Activated CD4-positive, alpha-beta memory T cell treated with anti-CD3 and anti-CD28 coated beads for 36 hours (primary cell): ENCODE measurements around the gene MLXIP. TPM values are rescaled to one million over a fixed set of nuclear protein-coding genes. Genes with fewer than 3 reads are reported as not detected.

Experiments
- CTCF ChIA-PET: fragments of 350-600 bp; sonication (Branson Sonifier 250); formaldehyde crosslinking; loops from one replicate; lab custom pipeline; 2021; ENCODE audit warnings: antibody characterized with exemption, inconsistent platforms; lab: Charles Lee
- POLR2A ChIA-PET: fragments of 350-600 bp; sonication (Branson Sonifier 250); formaldehyde crosslinking; loops from one replicate; lab custom pipeline; 2021; ENCODE audit warnings: antibody characterized with exemption; lab: Charles Lee
- DNase-seq: peaks from one replicate; pipeline ENCODE4 v3.0.0-alpha.2; 2020
- H3K27ac Mint-ChIP-seq: one replicate; pipeline ENCODE4 v1.8.0; 2021; ENCODE audit warnings: mixed read lengths
- H3K27me3 Mint-ChIP-seq: one replicate; pipeline ENCODE4 v1.8.0; 2021; ENCODE audit warnings: mixed read lengths
- H3K36me3 Mint-ChIP-seq: one replicate; pipeline ENCODE4 v1.8.0; 2021; ENCODE audit warnings: mixed read lengths
- H3K4me1 Mint-ChIP-seq: one replicate; pipeline ENCODE4 v1.8.0; 2021; ENCODE audit warnings: low read depth, mixed read lengths
- H3K4me3 Mint-ChIP-seq: one replicate; pipeline ENCODE4 v1.8.0; 2021; ENCODE audit warnings: mild to moderate bottlenecking, mixed read lengths
- H3K9me3 Mint-ChIP-seq: one replicate; pipeline ENCODE4 v1.8.0; 2021; ENCODE audit warnings: mixed read lengths
- intact Hi-C: fragments of 100-400 bp; cut with micrococcal nuclease; formaldehyde crosslinking; loops from one replicate; pipeline ENCODE4 v1.15.1; 2023
- total RNA-seq, 2 experiments: library from RNA; stranded (reverse); gene quantifications; one replicate each; pipeline ENCODE4 v1.2.3, GENCODE V29; 2021

The MLXIP gene, protein sequence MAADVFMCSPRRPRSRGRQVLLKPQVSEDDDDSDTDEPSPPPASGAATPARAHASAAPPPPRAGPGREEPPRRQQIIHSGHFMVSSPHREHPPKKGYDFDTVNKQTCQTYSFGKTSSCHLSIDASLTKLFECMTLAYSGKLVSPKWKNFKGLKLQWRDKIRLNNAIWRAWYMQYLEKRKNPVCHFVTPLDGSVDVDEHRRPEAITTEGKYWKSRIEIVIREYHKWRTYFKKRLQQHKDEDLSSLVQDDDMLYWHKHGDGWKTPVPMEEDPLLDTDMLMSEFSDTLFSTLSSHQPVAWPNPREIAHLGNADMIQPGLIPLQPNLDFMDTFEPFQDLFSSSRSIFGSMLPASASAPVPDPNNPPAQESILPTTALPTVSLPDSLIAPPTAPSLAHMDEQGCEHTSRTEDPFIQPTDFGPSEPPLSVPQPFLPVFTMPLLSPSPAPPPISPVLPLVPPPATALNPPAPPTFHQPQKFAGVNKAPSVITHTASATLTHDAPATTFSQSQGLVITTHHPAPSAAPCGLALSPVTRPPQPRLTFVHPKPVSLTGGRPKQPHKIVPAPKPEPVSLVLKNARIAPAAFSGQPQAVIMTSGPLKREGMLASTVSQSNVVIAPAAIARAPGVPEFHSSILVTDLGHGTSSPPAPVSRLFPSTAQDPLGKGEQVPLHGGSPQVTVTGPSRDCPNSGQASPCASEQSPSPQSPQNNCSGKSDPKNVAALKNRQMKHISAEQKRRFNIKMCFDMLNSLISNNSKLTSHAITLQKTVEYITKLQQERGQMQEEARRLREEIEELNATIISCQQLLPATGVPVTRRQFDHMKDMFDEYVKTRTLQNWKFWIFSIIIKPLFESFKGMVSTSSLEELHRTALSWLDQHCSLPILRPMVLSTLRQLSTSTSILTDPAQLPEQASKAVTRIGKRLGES
- 10 to 100 TPM; 17.5 to 19.6 TPM for total RNA-seq

DNA sequence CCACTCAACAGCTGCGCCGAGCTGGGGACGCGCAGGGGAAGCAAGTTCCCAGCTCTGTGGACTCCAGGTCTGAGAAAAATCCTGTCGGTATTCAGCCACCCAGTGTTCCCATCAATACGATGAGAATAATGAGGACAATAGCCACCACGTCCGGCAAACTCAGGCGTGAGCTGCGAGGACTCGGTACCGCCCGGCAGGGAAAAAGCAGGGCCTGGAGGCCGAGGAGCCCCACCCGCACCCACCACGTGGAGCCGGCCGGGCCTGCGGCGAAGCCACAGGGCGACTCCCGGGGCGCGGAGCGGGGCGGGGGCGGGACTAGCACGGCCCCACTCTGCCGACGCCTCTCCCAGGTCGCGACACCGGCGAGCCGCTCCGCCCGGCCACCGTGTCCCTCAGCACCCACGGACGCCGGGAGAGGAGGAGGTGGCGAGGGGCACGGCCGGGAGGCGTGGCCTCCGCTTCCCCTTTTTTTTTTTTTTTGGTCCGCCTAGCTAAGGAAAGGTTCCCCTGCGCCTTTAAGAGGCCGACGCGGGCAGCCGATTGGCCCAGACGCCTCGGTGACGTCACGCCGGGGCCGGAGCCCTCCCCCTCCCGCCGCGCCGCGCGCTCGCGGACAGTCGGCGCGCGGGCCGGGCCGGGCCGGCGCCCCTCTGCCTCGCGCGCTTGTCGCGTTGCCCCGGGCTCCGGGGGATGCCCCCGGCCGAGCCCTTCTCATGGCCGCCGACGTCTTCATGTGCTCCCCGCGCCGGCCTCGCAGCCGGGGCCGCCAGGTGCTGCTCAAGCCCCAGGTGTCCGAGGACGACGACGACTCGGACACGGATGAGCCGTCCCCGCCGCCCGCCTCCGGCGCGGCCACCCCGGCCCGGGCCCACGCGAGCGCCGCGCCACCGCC is at the start of gene MLXIP:
Gene MLXIP, plus strand, starts transcription at position 616 of the 892 bp plus-strand sequence. Its CDS starts 98 bp downstream, at position 714.
- no peaks in the 10 kb centered on the region for H3K36me3 Mint-ChIP-seq
- H3K27ac Mint-ChIP-seq, result peak within 1 kb of the TSS; percentile 8
- peak; percentile 93 for DNase-seq
- H3K27me3 Mint-ChIP-seq, result no peaks in the 10 kb centered on the region
- intact Hi-C loops, result loop anchor here (2.0 kb wide), 1 partner anchor 190 kb away; the partner anchor contains the start of gene PSMD9
- H3K4me1 Mint-ChIP-seq, result peaks cover 45% of the 10 kb centered on the region
- H3K4me3 Mint-ChIP-seq, result peak within 1 kb of the TSS; percentile 83
- ChIA-PET POLR2A (interaction anchor here (0.5 to 1.1 kb wide), 6 partner anchors 10 to 184 kb away, joined by 3 to 4 read pairs (median 4); no protein-coding TSS in a partner anchor), CTCF (interaction anchor here (0.8 to 1.2 kb wide), 4 partner anchors 10 to 45 kb away, joined by 3 to 5 read pairs (median 4); no protein-coding TSS in a partner anchor)
- H3K9me3 Mint-ChIP-seq, result no peaks in the 10 kb centered on the region

DNA sequence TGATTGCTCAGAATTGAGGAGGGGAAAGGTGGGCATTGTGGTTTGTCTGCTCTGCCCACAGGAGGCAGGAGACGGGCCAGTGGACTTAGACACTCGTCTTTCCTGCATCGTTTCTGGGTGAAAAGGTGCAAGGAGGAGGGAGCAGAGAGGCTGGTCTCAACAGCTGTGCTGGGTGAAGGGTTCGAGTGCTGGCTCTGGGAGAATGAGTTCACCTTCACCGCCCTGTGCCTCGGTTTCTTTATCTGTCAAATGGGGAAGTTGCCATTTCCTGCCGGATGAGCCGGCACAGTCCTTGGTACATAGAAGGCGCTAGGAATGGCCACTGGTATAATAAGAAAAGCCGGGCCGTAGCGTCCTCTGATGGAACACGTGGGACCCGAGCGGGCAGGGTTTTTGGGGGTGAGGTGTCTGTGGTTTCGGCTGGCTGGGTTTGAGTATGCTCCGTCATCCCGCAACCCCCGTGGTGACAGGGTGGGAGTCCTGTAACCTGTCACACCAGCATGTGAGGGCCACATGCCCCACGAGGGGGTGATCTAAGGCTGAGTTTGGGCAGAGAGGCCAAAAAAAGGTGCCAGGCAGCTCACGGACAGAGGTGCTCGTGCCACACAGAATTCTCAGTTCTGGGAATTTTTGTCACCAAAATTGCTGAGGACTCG is 49.5 kb upstream of the MLXIP start:
- no peaks in the 10 kb centered on the region for H3K36me3 Mint-ChIP-seq
- ChIA-PET POLR2A (no interaction called here), CTCF (interaction anchor here (0.9 to 1.7 kb wide), 2 partner anchors 95 to 234 kb away, joined by 3 to 9 read pairs; no protein-coding TSS in a partner anchor)
- H3K4me1 Mint-ChIP-seq, result peaks cover 3% of the 10 kb centered on the region
- H3K27me3 Mint-ChIP-seq, result no peaks in the 10 kb centered on the region
- intact Hi-C loops, result loop anchor here (10.0 kb wide), 1 partner anchor 114 kb away; the partner anchor contains the start of gene CFAP251
- no peak overlapping the region for H3K4me3 Mint-ChIP-seq
- DNase-seq, result peak; percentile 71
- H3K27ac Mint-ChIP-seq, result no peak overlapping the region
- H3K9me3 Mint-ChIP-seq, result no peaks in the 10 kb centered on the region

DNA sequence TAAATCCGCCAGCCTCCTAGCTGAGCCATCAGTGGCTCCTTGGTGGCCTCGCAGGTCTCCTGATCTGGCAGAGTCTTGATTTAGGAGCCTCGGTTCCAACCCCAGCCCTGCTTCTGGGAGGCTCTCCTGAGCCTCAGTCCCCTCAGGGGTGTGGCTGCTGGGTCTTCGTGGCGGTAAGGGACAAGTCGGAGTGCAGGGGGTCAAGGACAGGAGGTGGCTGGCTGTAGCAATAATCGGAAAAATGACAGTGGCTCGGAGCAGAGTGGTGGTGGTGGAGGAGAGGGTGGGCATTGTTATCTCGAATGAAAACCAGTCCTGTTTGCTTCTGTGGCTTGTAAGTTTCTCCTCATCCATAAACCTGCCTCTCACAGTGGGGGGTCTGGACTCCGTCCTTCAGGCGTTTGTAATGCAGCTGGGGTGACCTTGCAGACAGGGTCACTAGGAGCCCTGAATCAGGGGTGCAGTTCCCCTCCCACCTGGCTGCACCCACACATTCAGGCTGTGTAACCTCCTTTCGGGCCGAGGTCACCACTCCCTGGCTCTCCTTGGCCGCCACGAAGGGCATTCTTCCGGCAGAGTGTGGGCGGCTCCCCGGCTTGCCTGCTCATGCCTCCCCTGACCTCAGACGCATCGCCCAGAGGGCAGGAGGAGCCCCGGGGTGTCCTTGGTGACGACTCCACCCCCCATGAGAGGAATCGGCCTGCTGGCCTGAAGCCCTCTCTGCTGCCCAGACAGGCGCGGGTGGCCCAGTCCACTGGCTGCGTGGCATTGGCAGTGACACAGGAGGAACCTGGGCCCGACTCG is 48.7 kb upstream of the MLXIP start:
- no peaks in the 10 kb centered on the region for H3K36me3 Mint-ChIP-seq
- H3K4me1 Mint-ChIP-seq, result peaks cover 3% of the 10 kb centered on the region
- no peaks in the 10 kb centered on the region for H3K27me3 Mint-ChIP-seq
- intact Hi-C loops, result loop anchor here (10.0 kb wide), 1 partner anchor 115 kb away; the partner anchor contains the start of gene CFAP251
- no peaks in the 10 kb centered on the region for H3K9me3 Mint-ChIP-seq
- POLR2A ChIA-PET, result no interaction called here
- CTCF ChIA-PET, result interaction anchor here (0.9 kb wide), 1 partner anchor 94 kb away, joined by 3 read pairs; no protein-coding TSS in a partner anchor
- H3K27ac Mint-ChIP-seq, result no peak overlapping the region
- no peak overlapping the region for H3K4me3 Mint-ChIP-seq
- DNase-seq, result no peak

DNA sequence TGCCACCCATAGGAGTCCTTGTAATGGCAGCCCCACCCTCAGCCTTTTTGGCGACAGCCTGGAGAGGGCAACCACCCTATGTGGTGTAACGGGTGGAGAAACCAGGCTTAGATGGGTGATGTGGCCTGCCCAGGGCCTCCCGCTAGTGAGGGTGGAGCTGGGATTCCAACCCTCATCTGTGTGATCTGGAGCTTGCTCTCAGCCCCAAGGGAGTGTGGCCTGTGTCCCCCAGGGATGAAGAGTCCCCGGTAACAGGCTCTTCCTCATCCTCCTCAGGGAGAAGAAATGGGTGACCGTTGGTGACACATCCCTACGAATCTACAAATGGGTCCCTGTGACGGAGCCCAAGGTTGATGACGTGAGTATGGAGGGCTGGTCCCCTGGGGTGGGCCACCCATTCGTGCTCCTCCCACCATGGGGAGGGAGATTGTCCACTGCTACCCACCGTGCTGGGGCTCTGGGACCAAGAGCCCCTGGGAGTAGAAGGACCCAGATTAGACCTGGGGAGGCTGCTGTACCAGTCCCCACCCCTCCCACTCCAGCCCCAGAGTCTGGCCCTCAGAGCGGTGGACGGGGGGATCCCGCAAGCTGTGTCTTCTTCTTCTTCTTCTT is 48.0 kb upstream of the MLXIP start:
- H3K9me3 Mint-ChIP-seq, result no peaks in the 10 kb centered on the region
- ChIA-PET POLR2A (no interaction called here), CTCF (no interaction called here)
- H3K4me3 Mint-ChIP-seq, result no peak overlapping the region
- intact Hi-C loops, result no loop called here
- H3K27ac Mint-ChIP-seq, result no peak overlapping the region
- H3K27me3 Mint-ChIP-seq, result no peaks in the 10 kb centered on the region
- peaks cover 3% of the 10 kb centered on the region for H3K4me1 Mint-ChIP-seq
- DNase-seq, result no peak
- H3K36me3 Mint-ChIP-seq, result peaks cover 2% of the 10 kb centered on the region

DNA sequence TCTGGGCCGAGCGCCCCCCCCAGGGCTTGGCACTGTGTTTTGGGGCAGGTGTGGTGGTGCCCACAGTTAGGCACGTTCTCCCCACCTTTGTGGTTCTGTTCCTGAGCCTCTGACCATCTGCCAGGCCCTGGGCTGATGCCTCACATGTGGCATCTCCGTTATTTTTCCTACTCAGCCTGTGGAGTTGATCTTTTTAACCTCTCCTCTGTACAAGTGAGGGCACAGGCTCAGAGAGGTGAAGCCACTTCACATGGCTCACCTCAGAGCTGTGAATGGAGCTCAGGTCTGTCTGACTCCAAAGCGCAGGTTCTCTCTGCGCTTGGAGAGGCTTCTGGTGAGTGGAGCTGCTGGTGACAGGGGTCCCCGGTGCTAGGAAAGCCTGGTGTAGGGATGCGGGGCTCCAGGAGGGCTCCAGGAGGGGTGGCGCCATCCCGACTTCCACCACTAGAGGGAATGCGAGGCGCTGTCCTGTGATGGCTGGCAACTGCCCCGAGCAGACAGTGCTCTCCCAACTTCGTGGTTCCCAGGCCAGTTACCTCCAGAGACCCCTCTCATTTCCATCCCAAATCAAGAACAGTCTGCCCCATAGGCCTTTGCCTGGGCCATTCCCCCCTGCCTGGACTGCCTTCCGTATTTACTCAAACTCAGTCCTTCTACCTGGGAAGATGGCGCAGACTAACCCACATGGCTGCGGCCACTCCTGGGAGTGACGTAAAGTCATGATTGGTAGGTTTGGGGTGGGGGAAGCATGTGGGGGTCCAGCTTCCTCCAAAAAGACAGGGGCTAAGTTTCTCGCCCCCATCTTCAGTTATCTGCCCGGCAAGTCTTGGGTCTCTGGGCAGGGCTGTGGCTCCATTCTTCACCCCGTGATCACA is 47.0 kb upstream of the MLXIP start:
- peaks cover 4% of the 10 kb centered on the region for H3K36me3 Mint-ChIP-seq
- no peak overlapping the region for H3K27ac Mint-ChIP-seq
- H3K9me3 Mint-ChIP-seq, result no peaks in the 10 kb centered on the region
- no peak overlapping the region for H3K4me3 Mint-ChIP-seq
- H3K4me1 Mint-ChIP-seq, result peaks cover 3% of the 10 kb centered on the region
- ChIA-PET POLR2A (no interaction called here), CTCF (interaction anchor here (0.6 kb wide), 1 partner anchor 104 kb away, joined by 3 read pairs; no protein-coding TSS in a partner anchor)
- peak; percentile 66 for DNase-seq
- H3K27me3 Mint-ChIP-seq, result no peaks in the 10 kb centered on the region
- intact Hi-C loops, result no loop called here

DNA sequence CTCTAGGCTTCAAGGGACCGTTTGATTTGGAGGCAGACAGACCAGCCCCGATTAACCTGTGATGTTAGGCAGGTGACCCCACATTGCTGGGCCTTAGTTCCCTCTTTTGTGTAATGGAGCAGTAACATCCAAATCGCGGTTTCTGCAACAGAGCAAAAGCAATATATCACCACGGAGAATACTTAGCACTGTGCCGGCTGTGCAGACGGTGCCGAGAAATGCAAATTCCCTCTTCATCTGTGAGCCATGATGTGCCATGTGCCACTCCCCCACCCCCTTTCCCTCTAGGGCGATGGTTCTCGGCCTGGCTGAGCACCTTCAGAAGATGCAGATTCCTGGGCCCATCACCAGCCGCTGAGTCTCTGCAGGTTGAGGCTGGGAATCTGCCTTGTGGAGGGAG is 46.0 kb upstream of the MLXIP start:
- H3K4me3 Mint-ChIP-seq, result no peak overlapping the region
- intact Hi-C loops, result no loop called here
- no peaks in the 10 kb centered on the region for H3K9me3 Mint-ChIP-seq
- H3K27me3 Mint-ChIP-seq, result no peaks in the 10 kb centered on the region
- no peak for DNase-seq
- CTCF ChIA-PET, result interaction anchor here (0.6 kb wide), 1 partner anchor 83 kb away, joined by 3 read pairs; no protein-coding TSS in a partner anchor
- POLR2A ChIA-PET, result no interaction called here
- H3K27ac Mint-ChIP-seq, result no peak overlapping the region
- peaks cover 4% of the 10 kb centered on the region for H3K36me3 Mint-ChIP-seq
- peaks cover 3% of the 10 kb centered on the region for H3K4me1 Mint-ChIP-seq

DNA sequence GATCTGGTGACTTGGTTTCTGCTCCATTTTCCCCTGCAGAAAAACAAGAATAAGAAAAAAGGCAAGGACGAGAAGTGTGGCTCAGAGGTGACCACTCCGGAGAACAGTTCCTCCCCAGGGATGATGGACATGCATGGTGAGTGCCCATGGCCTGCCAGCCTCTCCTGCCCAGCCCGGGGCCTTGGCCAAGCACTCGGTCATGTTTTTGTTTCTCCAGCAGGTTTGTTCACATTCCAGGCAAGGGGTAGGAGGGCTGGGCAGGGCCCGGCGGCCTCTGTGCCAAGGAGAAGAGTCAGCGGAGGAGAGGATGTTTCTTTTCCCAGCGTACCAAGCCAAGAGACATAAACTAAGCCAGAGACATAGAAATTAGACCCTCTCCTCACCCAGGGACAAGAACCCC is 43.3 kb upstream of the MLXIP start:
- ChIA-PET CTCF (interaction anchor here (0.6 kb wide), 1 partner anchor 11 kb away, joined by 4 read pairs; no protein-coding TSS in a partner anchor), POLR2A (no interaction called here)
- H3K36me3 Mint-ChIP-seq, result peaks cover 4% of the 10 kb centered on the region
- intact Hi-C loops, result no loop called here
- no peaks in the 10 kb centered on the region for H3K9me3 Mint-ChIP-seq
- no peak overlapping the region for H3K27ac Mint-ChIP-seq
- no peak for DNase-seq
- H3K27me3 Mint-ChIP-seq, result no peaks in the 10 kb centered on the region
- no peak overlapping the region for H3K4me3 Mint-ChIP-seq
- H3K4me1 Mint-ChIP-seq, result no peaks in the 10 kb centered on the region

DNA sequence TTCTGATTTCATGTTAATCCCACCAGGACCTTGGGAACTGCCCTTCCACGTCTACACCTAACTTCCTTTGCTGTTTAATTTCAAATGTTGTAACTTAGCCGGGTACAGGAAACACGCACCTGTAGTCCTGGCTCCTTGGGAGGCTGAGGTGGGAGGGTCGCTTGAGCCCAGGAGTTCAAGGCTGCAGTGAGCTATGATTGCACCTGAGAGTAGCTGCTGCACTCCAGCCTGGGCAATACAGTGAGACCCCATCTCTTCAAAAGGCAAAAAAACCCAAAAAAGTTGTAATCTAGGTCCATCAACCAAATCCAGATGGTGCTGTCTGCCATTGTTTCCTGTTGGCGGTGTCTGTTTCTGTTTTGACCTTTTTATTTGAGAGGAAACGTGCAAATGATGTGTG is 42.4 kb upstream of the MLXIP start:
- H3K27me3 Mint-ChIP-seq, result no peaks in the 10 kb centered on the region
- H3K4me1 Mint-ChIP-seq, result no peaks in the 10 kb centered on the region
- peaks cover 4% of the 10 kb centered on the region for H3K36me3 Mint-ChIP-seq
- H3K4me3 Mint-ChIP-seq, result no peak overlapping the region
- intact Hi-C loops, result no loop called here
- ChIA-PET CTCF (interaction anchor here (0.6 kb wide), 1 partner anchor 56 kb away, joined by 4 read pairs; no protein-coding TSS in a partner anchor), POLR2A (no interaction called here)
- no peaks in the 10 kb centered on the region for H3K9me3 Mint-ChIP-seq
- no peak for DNase-seq
- H3K27ac Mint-ChIP-seq, result no peak overlapping the region

DNA sequence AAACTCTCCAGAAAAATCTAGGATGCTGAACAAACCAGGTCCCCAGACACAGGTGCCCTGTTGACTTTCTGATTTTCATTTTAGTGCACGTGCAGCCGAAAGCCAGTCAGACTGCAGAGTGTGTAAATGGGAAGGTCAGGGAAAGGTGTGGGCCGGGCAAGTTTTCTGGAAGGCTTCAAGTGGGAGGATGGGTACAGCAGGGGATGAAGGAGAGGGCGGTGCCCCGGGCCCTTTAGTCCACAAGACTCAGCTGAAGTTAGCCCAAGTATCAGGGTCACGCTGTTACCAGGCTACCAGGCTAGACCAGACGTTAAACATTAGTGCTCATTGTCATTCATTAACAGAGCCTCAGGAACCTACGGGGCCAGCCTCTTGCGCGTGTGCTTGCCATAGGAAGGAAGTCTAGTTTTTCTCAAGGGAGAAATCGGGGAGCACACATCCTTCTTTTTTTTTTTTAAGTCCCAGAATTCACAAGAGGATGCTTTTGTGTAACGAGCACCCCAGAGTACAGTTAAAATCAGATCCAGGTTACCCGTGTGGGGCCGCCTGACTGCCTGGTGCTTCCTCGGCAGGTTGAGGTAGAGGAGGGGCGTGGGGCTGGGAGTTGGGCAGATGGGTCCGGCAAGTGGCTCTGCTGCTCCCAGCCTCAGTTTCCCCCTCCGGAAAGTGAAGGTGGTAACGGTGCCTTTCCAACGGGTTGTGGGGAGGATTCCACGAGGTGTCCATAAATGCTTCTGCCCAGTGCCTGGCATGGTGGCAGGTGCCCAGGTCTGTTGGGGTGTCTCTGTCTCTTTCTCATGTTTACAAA is 37.8 kb upstream of the MLXIP start:
- no peak overlapping the region for H3K4me3 Mint-ChIP-seq
- H3K27ac Mint-ChIP-seq, result no peak overlapping the region
- ChIA-PET CTCF (interaction anchor here (0.6 kb wide), 1 partner anchor 10 kb away, joined by 3 read pairs; no protein-coding TSS in a partner anchor), POLR2A (no interaction called here)
- DNase-seq, result no peak
- H3K4me1 Mint-ChIP-seq, result no peaks in the 10 kb centered on the region
- H3K9me3 Mint-ChIP-seq, result no peaks in the 10 kb centered on the region
- intact Hi-C loops, result no loop called here
- peaks cover 6% of the 10 kb centered on the region for H3K36me3 Mint-ChIP-seq
- H3K27me3 Mint-ChIP-seq, result no peaks in the 10 kb centered on the region
